AG04450 (cell line): Measurements from ENCODE around the gene PARD3B. TPM values are rescaled to one million over a fixed set of nuclear protein-coding genes. Genes with fewer than 3 reads are reported as not detected.
A peak's percentile ranks its signal among the peaks of the same experiment; 100 is the strongest.

Experiments
- CTCF ChIA-PET: fragments of 300-600, 350-600 bp; formaldehyde crosslinking; extraction: SDS; loops from one replicate; lab custom pipeline; 2022; ENCODE audit warnings: antibody characterized with exemption, inconsistent platforms; lab: Charles Lee
- POLR2A ChIA-PET: fragments of 350-600 bp; formaldehyde crosslinking; extraction: SDS; loops from one replicate; lab custom pipeline; 2021; ENCODE audit warnings: antibody characterized with exemption, inconsistent platforms; lab: Yijun Ruan, JAX
- DNase-seq: peaks from one replicate; pipeline ENCODE4 v3.0.0-alpha.2; 2011; ENCODE audit warnings: low read depth, low spot score
- H3K27ac ChIP-seq: one replicate; pipeline ENCODE4 v1.5.1; 2012; ENCODE audit warnings: low read depth, low read length, control low read depth
- H3K27me3 ChIP-seq: one replicate; pipeline ENCODE4 v1.6.0; 2012; ENCODE audit warnings: low read length; ENCODE audit not compliant: control insufficient read depth, insufficient read depth
- H3K4me3 ChIP-seq: 2 replicates; pipeline ENCODE4 v1.5.1; 2011; ENCODE audit warnings: mild to moderate bottlenecking, low read depth, low read length, control low read depth
- H3K9me3 ChIP-seq: 2 replicates; pipeline ENCODE4 v1.5.1; 2012; ENCODE audit warnings: low read length; ENCODE audit not compliant: control insufficient read depth, insufficient read depth
- polyA plus RNA-seq: library from polyadenylated mRNA; depleted of rRNA; stranded (reverse); fragments of >200 nt; gene quantifications from 2 replicates; pipeline ENCODE4 v1.2.3, GENCODE V29; 2011
- TF ChIP-seq, protein P1 (sequence below): IDR thresholded peaks from 2 replicates; pipeline ENCODE4 v1.5.1; 2011; ENCODE audit warnings: low read depth, low read length, control low read depth, inconsistent platforms

PARD3B gene
- polyA plus RNA-seq, 1 experiment = 8.5 TPM

DNA sequence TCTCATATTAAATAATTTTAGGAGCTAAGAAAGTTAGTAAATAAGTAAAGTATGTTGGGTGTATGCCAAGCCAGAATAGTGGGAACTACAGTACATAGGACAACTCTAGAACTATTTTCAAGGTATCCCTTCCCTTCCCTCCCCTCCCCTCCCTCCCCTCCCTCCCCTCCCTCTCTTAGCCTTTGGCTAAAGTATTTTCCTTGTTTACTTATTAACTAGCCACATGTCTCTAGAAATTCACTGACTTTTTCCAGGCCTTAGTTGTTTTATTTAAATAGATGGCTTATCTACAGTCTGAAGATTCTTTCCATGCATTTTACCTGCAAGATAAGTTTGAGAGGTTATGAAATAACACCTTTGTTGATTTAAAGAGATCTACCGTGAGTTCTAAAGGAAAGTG lies 402.1 kb downstream of the PARD3B start:
- Histone ChIP-seq H3K27me3 (no peaks in the 10 kb centered on the region), H3K9me3 (no peaks in the 10 kb centered on the region; the same call in 1 of the 2 replicates), H3K4me3 (no peak overlapping the region), H3K27ac (no peak overlapping the region)
- TF ChIP-seq, protein P1, sequence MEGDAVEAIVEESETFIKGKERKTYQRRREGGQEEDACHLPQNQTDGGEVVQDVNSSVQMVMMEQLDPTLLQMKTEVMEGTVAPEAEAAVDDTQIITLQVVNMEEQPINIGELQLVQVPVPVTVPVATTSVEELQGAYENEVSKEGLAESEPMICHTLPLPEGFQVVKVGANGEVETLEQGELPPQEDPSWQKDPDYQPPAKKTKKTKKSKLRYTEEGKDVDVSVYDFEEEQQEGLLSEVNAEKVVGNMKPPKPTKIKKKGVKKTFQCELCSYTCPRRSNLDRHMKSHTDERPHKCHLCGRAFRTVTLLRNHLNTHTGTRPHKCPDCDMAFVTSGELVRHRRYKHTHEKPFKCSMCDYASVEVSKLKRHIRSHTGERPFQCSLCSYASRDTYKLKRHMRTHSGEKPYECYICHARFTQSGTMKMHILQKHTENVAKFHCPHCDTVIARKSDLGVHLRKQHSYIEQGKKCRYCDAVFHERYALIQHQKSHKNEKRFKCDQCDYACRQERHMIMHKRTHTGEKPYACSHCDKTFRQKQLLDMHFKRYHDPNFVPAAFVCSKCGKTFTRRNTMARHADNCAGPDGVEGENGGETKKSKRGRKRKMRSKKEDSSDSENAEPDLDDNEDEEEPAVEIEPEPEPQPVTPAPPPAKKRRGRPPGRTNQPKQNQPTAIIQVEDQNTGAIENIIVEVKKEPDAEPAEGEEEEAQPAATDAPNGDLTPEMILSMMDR = no peak
- DNase-seq = no peak
- ChIA-PET CTCF (no interaction called here), POLR2A (no interaction called here)

DNA sequence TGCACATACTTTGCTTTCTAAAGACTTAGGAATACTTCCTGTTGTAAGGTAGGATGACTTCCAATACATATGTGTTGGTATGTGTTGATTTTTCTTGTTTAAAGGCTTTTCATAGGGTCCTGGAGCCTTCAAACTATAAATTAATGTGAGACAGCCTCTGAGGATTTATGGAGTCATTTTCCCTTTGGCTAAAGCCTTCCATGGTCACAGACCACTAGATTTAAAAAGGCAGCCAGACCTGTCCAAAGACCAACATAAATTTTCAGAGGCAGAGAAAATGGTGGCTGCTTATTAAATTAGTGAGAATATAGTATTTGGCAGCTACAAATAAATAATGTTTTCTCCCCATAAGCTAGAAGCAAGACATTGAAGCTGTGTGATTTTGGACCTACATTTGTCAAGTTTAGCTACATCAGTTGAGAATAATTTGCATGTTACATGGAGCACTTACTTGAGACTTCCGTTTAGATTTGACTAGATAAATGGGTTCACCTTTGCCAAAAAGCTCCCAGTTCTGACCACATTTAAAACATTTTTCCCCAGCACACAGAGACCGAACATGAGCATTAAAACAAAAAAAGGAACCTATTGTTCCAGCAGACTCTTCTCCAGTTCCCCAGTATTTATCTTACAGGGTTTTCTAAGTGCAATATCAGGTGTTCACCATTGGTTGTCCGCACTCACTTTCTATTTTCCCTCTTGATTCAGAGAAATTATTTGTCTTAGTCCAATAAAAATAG lies 402.9 kb downstream of the PARD3B start:
- ChIA-PET CTCF (no interaction called here), POLR2A (no interaction called here)
- DNase-seq = no peak
- TF ChIP-seq, protein P1 = no peak
- Histone ChIP-seq H3K27me3 (no peaks in the 10 kb centered on the region), H3K27ac (no peak overlapping the region), H3K9me3 (no peaks in the 10 kb centered on the region; the same call in 1 of the 2 replicates), H3K4me3 (no peak overlapping the region)

DNA sequence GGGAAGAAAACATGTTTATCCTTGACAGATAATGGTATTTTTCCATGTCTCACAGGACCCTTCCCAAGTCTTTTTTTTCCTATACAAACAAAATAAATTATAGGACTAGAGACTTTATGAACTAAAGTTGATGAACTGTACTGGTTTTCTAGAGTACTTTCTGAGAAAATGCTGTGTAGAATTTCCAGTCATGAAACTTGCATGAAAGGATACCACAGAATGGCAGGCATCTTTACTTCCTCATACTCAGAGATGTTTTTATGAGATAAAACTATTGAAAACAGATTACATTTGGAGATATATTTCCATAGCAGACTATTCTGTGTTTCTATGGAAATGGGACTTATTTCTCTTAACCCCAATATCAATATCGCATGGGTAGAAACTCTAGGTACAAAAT lies 403.5 kb downstream of the PARD3B start:
- CTCF ChIA-PET = no interaction called here

DNA sequence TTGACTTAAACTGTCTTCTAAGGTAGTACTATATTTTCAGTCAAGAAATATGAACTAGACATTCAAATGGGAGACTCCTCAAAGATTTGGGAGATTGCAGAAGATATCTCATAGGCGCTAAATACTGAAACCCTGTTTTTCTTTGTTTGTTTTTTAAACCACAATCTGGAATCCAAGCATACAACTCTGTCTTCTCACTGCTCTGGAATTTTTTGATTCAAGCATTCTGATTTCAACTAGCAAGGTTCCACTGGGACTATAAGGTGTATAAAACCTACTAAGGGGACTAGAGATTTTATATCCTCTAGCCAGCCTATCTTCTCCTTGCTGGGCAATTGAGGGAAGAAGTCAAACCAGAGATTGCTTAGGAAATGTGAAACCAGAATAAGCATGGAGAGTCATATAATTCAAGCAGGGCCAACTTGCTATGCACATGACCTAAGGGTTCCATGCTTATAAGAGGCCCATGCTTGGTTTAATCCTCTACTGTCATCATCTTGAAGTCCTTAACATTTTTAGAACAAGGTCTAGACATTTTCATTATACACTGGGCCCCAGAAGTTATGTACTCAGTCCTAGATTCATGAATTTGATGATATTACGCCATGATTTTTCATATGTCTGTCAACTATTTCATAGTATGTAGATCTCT lies 405.5 kb downstream of the PARD3B start:
- peak; percentile 10 for DNase-seq
- no peaks in the 10 kb centered on the region; the same call in 1 of the 2 replicates for H3K9me3 ChIP-seq
- H3K27me3 ChIP-seq = no peaks in the 10 kb centered on the region
- CTCF ChIA-PET = no interaction called here
- TF ChIP-seq, protein P1 = no peak
- no peak overlapping the region for H3K27ac ChIP-seq
- POLR2A ChIA-PET = no interaction called here
- H3K4me3 ChIP-seq = no peak overlapping the region

More for the DNA sequence above, 403.5 kb downstream of the PARD3B start:
- POLR2A ChIA-PET = no interaction called here
- no peaks in the 10 kb centered on the region; the same call in 1 of the 2 replicates for H3K9me3 ChIP-seq
- H3K4me3 ChIP-seq = no peak overlapping the region
- H3K27ac ChIP-seq = no peak overlapping the region
- no peaks in the 10 kb centered on the region for H3K27me3 ChIP-seq
- TF ChIP-seq, protein P1 = no peak
- DNase-seq = no peak

DNA sequence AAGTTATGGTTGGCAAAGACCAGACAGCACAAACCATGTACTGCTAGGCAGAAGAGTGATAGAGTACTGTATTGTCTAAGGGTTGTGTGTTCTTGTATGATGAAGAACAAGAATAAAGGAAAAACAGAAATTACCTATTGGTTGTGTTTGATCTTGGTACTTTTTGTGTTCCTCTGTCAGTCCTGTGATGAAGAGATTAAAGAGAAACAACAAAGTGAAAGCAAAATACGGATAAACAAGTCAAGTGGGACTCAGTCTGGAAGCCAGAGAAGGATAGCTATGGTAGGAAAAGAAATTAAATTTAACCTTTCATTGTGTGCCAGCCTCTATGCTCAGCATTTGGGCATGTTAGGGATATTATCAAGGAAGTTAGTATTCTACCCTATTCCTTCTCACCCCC lies 413.1 kb downstream of the PARD3B start:
- Histone ChIP-seq H3K27me3 (no peaks in the 10 kb centered on the region), H3K4me3 (no peak overlapping the region; the same call in 1 of the 2 replicates), H3K27ac (no peak overlapping the region), H3K9me3 (no peaks in the 10 kb centered on the region)
- POLR2A ChIA-PET = no interaction called here
- CTCF ChIA-PET = no interaction called here
- TF ChIP-seq, protein P1 = no peak
- DNase-seq = no peak
